ENCODE data around the gene CTU2.

GRCh38 chr16:88705076-88705684 lies 1.1 kb upstream of the CTU2 start:
- TF ChIP-seq TAF1 (IDR thresholded peaks at IDR 0.05; ENCODE audit: borderline replicate concordance, low read depth, low read length) (no peak), POLR2A (IDR thresholded peaks at IDR 0.05; ENCODE audit: low read depth, low read length) (no peak), POLR2AphosphoS5 (IDR thresholded peaks at IDR 0.05; ENCODE audit: low read depth, low read length) (no peak)
